GM21576 (cell line): ENCODE measurements around the gene NPR2.

ENCODE experiments used
- ATAC-seq: cut with Tn5 transposase; IDR thresholded peaks from one replicate; pipeline ENCODE4 v1.9.1; 2021; ENCODE audit warnings: mild to moderate bottlenecking, moderate library complexity; ENCODE audit not compliant: unreplicated experiment

The NPR2 gene

GRCh38 chr9:35763181-35763580, 28.2 kb upstream of the NPR2 start:
- no peak for ATAC-seq

DNA sequence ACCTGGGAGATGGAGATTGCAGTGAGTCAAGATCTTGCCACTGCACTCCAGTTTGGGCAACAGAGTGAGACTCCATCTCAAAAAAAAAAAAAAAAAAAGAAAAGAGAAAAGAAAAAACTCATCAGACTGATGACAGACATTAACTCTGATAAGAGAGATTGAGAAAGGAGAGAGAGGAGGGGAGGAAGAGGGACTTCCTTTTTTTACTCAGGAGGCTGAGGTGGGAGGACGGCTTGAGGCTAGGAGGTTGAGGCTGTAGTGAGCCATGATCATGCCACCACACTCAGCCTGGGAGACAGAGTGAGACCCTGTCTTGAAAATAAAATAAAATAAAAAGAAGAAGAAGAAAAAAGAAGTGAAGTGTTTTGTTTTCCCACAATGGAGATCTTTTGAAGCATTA, 27.6 kb upstream of the NPR2 start:
- ATAC-seq: no peak

DNA sequence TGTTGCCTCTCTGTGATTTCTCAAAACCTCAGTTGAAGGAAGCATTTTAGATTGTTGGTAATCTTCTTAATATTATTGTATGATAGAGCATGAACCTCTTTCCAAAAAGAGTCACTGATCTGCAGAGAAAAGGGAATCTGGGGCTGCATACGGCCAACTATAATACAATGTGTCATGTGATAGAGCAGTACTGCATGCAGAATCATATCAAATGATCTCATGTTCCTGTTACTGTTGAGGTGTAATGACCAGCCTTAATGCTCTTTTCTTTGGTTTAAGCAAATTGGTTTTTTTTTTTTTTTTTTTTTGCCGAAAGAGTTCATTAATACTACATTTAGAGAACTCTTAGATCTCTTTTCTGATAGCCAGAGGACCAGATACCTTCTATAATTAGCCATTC, 24.4 kb upstream of the NPR2 start:
- ATAC-seq: no peak

DNA sequence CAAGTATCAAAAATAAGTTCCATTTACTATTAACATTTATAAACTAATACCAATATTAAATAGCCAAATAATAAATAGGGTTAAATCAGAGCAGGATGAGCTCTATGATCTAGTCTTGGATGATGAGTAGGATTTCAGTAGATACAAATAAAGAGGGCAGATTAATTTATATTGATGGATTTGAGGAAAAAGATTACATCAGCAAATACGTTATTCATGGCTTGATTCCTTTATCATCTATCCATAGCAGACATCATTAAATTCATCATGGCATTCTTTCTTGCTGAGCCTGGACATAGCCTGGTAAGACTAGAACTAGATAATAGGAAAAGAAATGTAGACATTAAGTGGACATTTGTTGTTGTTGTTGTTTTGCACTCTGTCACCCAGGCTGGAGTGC, 23.9 kb upstream of the NPR2 start:
- ATAC-seq: no peak

- no peak for ATAC-seq
Measured at GRCh38 chr9:35769763-35770162, 21.6 kb upstream of the NPR2 start.

- no peak for ATAC-seq
Measured at GRCh38 chr9:35771075-35771433, 20.3 kb upstream of the NPR2 start.

GRCh38 chr9:35771534-35771933, 19.9 kb upstream of the NPR2 start:
- ATAC-seq: no peak

DNA sequence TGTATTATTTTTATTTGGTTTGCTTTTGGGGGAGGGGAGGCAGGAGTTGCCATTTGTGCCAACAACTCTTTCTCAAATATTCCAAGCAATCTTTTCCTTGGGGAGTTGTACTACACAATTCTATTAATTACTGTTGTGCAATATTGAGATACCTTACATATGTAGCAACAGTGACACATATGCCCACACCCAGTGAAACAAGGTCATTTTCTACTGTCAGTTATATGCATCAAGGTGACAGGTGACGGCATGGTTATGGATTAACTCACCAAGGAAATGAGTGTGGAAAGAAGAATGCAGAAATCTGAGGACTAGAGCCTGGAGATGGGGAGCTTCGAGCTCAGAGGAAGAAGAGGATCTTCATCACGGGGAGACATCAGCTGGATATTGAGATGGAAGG, 19.4 kb upstream of the NPR2 start:
- no peak for ATAC-seq

DNA sequence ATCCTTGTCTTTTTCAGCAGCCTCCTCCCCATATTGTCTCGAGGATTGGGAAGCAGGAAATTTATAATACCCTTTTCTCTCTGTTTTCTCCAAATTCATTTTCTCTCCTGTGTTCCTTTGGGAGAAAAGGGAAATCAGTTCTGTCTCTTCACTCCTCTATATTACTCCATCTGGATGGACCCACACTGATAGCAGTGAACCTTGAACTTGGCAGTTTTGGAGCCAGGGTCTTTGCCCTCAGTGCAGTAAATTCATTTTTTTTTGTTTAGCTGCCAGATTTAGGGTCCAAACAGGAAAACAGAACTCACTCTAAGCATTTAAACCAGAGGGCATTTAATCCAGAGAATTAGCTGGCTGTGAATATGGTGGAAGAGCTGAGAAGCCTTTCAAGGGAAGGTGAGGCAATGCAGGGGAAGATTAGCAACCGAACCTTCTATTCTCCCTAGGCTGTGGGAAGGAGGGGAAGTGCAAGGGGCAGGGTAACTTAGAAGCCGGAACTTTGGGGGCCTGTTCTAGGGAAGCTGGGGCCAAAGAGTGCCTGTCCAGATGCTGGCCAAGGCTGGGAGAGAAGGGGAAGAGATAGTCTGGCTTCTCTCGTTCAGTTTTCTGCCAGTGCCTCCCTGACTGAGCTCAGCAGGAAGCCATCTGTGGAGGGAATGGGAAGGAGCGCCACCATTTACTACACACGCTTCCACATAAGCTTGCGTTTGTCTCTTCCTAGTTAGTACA, 16.3 kb upstream of the NPR2 start:
- ATAC-seq: no peak

DNA sequence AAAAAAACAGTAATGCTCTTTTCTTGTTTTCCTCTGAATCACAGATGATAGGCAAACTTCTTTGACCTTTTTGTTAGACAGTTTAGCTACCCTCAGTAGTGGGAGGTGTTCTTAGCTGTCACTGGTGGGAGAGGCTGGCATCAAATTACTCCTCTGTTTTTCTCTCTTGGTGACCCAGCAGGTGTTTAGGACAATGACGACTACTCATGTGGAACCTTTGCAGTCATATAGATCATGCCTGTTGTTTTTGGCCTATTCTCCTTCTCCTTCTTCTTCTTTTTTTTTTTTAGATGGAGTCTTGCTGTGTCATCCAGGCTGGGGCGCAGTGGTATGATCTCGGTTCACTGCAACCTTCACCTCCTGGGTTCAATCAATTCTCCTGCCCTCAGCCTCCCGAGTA, 15.4 kb upstream of the NPR2 start:
- no peak for ATAC-seq

DNA sequence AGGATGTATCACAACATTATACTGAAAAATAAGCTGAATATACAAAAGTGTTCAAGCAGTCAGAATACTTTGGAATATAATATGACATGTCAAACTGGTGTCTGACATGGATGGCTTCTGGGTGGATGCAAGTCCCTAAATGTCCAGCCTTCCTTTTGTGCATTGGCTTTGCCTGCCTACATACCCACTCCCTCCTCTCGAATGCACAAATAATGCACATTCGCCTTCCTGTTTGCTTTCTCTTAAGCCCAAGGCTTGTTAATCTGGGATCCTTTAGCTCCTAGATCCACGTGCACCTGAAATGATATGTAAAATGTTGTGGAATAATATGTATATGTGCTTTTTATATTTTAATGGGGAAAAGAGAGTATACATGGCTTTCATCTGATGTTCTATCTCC, 12.9 kb upstream of the NPR2 start:
- no peak for ATAC-seq

GRCh38 chr9:35781066-35781465, 10.3 kb upstream of the NPR2 start:
- ATAC-seq: no peak

- no peak for ATAC-seq
Measured at GRCh38 chr9:35783418-35783817, 8.0 kb upstream of the NPR2 start.

DNA sequence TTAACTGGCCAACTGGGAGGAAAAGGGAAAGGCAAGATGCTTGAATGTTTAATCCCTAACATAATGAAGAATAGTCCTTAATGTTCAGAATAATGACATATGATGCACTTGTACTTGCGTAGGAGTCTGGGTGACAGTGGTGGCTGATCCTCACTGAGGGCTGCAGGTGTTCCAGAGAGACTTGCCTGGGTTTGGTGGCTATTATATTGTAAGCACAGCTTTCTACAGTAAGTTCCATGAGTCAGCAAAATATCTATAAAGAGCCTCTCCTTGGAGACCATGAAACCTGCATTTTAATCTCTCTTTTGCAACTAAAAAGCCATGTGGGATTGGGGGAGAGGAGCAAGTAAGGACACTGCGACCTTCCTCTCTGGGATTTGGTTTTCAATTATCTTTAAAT, 1.9 kb upstream of the NPR2 start:
- ATAC-seq: no peak

- ATAC-seq: no peak
Measured at GRCh38 chr9:35790025-35790384, 1.4 kb upstream of the NPR2 start.

DNA sequence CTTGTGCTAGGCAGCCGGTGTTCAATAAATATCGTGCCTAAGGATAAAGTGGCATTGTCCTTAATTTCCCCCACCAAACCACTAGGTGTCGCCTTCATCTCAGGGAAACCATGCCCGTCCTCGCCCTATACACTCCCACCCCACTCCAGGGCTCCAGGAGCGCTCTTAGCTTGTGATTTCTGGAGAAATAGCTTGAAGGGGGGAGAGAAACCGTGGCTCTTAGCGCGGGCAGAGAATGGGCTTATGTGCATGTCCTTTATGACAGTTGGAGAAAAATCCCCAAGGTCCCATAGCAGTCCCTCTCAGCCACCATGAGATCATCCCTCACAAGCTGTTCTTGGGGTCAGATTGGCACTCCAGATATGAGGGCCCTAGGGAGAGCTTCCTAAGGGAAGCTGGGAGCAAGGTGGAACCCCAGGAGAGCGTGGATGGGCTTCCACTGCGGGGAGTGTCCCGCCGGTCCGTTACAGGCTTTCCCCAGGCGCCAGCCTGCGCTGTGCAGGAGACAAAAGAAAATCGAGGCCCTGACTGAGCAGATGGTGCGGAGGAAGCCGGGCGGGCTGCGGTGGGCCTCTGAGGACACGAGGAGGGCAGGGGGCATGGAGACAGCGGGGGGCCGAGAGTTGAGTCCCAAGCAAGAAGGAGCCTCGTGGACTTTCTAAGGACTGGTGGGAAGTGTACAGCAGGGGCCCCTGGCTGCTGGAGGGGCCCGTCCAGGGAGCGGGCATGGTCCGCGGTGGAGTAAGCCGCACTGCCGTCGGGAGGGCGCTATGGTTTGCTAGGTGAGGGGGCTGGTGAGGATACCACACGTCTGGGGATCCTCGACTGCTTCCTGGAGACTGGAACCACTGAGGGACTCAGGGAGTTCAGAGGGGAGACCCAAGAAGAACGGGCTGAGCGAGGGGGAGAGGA, 750 bp upstream of the NPR2 start:
- peak; percentile 69 for ATAC-seq

DNA sequence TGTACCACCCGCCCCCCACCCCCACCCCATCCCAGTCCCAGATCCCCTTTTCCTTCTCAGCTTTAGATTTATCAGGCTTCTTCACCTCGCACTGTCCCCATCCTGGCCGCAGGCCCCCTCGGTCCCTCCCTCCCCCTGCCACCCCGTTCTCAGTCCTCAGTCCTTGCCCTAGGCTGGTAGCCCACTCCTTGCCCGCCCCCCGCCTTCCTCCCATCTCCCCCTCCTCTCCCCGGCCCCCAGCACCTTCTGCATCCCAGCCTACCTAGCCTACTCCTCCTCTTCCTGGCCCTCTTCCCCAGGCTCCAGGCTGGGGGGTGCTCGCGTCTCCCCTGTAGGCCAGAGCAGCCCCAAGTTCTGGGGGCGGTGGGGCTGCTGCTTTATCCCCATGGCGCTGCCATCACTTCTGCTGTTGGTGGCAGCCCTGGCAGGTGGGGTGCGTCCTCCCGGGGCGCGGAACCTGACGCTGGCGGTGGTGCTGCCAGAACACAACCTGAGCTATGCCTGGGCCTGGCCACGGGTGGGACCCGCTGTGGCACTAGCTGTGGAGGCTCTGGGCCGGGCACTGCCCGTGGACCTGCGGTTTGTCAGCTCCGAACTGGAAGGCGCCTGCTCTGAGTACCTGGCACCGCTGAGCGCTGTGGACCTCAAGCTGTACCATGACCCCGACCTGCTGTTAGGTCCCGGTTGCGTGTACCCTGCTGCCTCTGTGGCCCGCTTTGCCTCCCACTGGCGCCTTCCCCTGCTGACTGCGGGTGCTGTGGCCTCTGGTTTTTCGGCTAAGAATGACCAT, 828 bp downstream of the NPR2 start:
- ATAC-seq: no peak

DNA sequence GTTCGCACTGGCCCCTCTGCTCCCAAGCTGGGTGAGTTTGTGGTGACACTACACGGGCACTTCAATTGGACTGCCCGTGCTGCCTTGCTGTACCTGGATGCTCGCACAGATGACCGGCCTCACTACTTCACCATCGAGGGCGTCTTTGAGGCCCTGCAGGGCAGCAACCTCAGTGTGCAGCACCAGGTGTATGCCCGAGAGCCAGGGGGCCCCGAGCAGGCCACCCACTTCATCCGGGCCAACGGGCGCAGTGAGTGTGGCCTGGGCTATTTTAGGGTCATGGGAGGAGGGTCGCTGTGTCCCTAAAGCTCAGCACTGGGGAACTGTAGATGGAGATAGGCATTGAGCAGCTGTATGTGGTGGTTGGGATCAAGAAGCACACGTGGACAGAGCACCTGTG, 1.4 kb downstream of the NPR2 start:
- no peak for ATAC-seq

DNA sequence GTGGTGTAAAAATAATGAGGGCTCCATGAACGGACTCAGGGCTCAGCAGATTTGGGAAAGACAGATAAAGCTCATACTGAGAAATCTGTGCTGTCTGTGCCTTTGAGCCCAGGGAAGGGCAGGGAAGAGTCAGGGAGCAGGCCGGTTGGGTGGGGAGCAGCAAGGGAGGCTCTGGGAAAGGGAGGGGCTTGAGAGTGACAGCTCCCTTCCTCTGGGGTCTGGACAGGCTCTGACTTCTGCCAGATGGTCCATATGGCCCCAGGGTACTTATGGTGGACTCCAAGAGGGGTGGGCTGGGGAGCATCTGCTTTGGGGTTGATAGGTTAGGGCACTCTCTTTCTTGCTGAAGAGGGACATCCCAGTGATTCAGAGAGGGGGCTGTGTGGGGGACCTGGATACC, 2.1 kb downstream of the NPR2 start:
- no peak for ATAC-seq

DNA sequence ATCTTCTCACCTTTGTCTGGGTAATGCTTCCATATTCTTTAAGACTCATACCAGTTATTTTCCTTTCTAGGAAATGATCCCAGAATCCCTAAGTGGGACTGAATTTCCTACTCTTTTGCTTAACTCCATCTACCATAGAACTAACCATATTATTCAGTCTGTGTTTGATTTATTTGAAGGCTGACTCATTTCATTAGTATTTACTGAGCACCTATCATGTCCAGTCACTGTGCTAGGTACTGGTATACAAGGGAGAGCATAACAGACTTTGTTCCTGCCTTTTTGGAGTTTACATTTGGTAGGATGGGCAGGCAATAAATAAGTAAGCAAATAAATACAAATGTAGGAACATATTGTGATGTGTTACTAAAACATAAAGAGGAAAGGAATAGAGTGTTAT, 4.3 kb downstream of the NPR2 start:
- ATAC-seq: no peak

DNA sequence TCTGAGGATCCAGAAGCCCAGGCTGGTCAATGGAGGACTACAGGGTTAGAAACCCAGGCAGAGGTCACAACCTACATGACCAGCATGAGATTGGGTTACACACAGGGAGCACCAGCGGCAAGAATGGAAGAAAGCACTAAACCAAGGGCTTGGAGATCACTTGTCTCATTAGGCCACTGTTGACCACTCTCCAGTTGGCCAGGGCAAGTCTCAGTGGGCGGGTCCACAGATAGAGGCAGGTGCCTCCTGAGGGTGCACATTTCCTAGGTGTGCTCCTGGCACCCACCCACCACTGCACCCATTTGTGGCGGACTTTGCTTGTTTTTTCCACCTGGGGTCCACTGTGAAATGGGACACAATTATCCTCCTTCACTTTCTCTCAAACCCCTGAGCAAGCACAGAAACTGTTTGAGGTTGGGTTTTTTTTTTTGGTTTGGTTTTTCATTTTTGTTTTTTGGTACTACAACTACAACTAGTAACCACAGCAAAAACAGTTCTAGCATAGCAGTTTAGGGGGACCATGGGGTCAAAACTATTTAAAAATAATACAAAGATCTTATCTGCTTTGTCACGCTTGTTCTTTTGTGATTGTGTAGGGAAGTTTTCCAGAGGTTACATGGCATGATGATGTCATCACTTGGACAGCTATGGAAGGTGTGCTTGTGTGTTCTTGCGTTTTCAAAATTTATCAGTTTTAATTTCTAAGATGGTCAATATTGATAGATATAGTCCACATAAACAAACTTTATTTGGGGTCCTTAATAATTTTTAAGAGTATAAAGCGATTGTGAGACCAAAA, 6.1 kb downstream of the NPR2 start:
- ATAC-seq: no peak
